GM20000 (cell line): ENCODE data around the gene GALNT2.

Source experiments
- DNase-seq: peaks from one replicate; pipeline ENCODE4 v3.0.0; 2012; ENCODE audit warnings: low spot score
- TF ChIP-seq, protein P1 (sequence below): IDR thresholded peaks from 2 replicates; pipeline ENCODE4 v1.5.1; 2012; ENCODE audit warnings: mild to moderate bottlenecking, control low read depth; ENCODE audit errors: extremely low read depth, missing control alignments

GALNT2 gene

GRCh38 chr1:230262867-230263567 is 196.0 kb downstream of the GALNT2 start:
- TF ChIP-seq, protein P1, sequence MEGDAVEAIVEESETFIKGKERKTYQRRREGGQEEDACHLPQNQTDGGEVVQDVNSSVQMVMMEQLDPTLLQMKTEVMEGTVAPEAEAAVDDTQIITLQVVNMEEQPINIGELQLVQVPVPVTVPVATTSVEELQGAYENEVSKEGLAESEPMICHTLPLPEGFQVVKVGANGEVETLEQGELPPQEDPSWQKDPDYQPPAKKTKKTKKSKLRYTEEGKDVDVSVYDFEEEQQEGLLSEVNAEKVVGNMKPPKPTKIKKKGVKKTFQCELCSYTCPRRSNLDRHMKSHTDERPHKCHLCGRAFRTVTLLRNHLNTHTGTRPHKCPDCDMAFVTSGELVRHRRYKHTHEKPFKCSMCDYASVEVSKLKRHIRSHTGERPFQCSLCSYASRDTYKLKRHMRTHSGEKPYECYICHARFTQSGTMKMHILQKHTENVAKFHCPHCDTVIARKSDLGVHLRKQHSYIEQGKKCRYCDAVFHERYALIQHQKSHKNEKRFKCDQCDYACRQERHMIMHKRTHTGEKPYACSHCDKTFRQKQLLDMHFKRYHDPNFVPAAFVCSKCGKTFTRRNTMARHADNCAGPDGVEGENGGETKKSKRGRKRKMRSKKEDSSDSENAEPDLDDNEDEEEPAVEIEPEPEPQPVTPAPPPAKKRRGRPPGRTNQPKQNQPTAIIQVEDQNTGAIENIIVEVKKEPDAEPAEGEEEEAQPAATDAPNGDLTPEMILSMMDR, result no peak
- DNase-seq, result no peak

DNA sequence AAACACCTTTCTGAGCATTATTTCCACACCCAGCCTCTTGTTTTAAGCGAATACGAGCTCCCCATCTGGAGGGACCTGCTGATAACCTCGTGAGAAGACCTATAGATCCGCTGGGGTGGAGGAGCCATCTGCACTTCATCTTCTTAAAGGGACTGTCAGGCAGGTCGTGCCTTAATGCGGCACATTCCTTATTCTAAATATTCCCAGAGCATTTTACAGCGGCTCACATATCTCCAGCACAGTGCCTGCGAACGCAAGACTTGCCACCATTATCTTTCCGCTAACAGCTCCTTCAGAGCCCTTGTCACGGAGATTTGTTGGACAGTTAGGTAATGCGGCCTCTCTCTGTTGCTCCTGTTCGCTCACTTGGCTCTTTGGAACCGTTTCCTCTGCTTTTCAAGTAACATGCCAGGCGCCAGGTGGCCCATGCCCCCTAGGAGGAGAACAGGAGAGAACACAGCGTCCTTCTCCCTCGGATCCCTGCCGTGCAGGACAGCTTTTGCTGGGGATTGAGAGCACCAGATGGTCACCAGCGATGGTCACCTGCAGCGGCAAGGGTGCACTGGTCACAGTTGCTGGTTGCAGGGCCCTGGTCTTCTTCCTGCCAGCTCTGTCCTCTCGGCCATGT is 196.6 kb downstream of the GALNT2 start:
- TF ChIP-seq, protein P1, result no peak
- DNase-seq, result no peak

DNA sequence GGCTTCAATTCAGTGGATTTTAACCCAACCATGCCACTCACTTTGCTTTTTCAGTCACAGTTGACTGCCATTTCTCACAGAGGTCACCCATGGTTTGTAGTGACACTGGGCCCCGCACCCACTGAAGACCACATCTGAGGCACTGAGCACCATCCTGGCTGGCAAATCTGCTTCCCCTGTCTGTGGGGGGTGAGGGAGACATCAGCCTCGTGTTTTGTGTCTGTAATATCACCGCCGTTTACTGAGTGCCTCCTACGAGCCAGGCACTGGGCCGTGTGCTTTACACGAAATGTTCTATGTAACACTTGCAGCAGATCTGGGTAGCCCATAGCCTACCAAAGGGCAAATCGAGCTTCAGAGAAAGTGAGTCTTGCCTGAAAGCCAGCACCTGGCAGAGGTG is 197.3 kb downstream of the GALNT2 start:
- TF ChIP-seq, protein P1, result no peak
- no peak for DNase-seq

DNA sequence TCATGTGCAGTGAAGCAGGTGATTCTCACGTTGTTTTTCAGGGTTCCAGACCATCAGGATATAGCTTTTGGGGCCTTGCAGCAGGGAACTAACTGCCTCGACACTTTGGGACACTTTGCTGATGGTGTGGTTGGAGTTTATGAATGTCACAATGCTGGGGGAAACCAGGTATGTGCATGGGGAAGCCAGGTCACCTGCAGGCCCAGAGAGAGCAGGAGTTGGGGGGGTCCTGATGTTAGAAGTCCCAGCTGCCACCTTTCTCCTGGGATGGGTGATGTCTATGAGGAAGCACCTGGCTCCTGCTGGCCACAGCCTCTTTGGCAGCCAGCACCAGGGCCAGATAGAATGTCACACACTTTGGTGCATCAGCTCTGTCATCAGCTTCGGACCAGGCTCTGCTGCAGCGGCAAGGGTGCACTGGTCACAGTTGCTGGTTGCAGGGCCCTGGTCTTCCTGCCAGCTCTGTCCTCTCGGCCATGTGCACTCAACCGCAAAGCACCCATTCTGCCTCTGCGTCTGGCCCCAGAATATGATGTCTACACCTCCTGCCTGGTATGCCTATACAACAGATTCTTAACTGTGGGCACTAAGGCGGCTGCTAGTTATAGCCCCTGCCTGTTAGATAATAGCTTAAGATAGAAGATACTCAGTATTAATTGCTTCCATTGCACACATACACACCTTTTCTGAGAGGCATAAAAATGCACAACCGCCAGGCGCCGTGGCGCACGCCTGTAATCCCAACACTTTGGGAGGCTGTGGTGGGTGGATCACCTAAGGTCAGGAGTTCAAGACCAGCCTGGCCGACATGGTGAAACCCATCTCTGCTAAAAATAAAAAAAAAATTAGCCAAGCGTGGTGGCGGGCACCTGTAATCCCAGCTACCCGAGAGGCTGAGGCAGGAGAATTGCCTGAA is 198.4 kb downstream of the GALNT2 start:
- DNase-seq, result no peak
- TF ChIP-seq, protein P1, result no peak

GRCh38 chr1:230266456-230266855 is 199.4 kb downstream of the GALNT2 start:
- TF ChIP-seq, protein P1, result no peak
- no peak for DNase-seq

DNA sequence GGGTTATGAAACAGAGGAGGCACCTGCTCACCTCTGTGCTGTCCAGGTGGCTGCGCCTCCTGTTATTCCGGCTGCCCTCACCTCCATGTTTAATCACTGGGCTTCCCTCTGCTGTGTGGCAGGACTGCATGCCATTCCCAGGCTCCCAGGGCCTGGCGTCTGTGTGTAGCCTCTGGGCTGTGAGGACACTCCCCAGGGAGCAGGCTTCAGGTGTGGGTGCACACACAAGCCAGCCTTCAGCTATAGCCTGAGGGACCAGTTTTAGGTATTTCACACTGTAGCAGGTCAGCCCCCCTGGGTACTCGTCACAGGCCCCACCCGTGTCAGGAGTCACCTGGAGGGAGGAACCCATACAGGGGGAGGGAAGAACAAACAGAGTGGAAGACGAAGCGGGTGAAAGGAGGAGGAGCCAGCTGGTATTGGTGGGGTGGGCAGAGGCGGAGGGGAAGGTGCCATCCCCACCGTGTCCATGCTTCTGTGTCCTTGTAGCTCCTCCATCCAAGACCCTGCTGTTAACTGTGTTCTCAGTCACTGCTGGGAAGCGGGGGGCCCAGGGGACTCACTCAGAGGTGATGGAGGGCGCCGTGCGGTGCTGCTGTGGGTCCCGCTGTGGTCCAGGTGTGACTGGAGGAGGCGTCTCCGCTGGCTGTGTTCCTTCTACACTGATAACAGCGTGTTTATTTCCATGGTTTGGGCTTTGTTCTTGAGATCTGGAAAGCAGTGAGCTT is 200.5 kb downstream of the GALNT2 start:
- DNase-seq, result no peak
- TF ChIP-seq, protein P1, result no peak
